Stimulated activated CD4-positive, alpha-beta T cell treated with anti-CD3 and anti-CD28 coated beads, Interleukin-12 subunit alpha, Interleukin-12 subunit beta, amount 100 ng/mL, for 4 hours (primary cell): ENCODE data around the gene ING5.

ENCODE experiments used
- DNase-seq: peaks from one replicate; pipeline ENCODE4 v3.0.0-alpha.2; 2020

ING5 gene

DNA sequence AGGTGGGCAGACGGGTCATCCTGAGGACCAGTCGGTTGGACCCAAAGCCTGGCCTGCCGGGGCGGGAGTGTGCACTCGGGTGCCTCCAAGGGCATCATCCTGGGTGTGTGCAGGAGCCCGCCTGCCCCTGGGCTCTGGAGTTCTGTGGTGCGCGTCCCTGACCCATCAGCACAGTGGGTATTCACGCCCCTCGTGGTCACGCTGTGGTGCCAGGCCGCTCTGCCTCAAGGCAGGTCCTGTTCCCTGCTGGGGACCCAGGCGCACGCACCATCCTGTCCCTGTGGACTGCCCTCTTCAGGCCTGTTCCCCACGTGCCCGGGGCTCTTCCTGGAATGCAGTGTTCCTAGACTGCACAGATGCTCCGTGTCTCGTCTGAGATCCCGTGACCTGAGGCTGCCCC lies 18.3 kb downstream of the ING5 start:
- no peak for DNase-seq

- DNase-seq, result no peak
Measured at GRCh38 chr2:241720560-241720959, 18.7 kb downstream of the ING5 start.

DNA sequence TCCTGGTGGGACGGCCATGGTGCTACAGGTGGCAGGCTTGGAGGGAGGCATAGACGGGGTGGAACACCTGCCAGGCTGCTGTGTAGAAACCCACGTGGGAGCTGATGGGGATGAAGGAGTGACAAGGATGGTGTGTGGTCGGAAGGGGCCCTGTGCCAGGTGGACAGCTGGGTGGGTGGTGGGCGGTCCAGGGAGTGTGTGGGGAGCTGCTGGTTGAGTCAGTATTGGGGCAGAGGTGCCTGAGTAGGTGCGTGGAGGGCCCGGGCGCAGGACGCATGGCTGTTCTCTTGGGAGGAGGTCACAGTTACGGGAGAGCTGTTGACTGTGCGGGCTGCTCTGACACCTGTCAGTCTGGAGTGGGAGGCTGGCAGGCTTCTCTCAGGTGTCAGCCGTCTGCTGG lies 20.0 kb downstream of the ING5 start:
- no peak for DNase-seq

DNA sequence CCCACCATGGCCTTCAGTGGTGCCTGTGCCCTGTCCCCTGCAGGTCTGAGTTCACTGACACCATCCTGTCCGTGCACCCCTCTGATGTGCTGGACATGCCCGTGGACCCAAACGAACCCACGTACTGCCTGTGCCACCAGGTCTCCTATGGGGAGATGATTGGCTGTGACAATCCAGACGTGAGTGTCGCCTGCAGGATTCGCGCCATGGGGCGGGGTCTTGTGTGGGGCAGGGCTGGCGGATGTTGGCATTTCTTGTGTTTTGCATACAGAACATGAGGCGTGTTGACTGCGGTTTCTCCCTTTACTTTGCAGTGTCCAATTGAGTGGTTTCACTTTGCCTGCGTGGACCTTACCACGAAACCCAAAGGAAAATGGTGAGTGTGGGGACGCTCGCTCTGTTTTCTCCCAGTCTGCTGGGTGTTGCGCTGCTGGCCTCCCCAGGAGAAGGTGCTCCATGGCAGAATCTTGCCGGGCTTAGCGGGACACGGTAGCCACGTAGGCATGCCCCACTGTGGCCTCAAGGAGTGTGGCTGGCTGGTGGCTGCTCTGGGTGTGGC lies 21.1 kb downstream of the ING5 start:
- no peak for DNase-seq

- peak; percentile 30 for DNase-seq
Measured at GRCh38 chr2:241724259-241724974, 22.6 kb downstream of the ING5 start.

DNA sequence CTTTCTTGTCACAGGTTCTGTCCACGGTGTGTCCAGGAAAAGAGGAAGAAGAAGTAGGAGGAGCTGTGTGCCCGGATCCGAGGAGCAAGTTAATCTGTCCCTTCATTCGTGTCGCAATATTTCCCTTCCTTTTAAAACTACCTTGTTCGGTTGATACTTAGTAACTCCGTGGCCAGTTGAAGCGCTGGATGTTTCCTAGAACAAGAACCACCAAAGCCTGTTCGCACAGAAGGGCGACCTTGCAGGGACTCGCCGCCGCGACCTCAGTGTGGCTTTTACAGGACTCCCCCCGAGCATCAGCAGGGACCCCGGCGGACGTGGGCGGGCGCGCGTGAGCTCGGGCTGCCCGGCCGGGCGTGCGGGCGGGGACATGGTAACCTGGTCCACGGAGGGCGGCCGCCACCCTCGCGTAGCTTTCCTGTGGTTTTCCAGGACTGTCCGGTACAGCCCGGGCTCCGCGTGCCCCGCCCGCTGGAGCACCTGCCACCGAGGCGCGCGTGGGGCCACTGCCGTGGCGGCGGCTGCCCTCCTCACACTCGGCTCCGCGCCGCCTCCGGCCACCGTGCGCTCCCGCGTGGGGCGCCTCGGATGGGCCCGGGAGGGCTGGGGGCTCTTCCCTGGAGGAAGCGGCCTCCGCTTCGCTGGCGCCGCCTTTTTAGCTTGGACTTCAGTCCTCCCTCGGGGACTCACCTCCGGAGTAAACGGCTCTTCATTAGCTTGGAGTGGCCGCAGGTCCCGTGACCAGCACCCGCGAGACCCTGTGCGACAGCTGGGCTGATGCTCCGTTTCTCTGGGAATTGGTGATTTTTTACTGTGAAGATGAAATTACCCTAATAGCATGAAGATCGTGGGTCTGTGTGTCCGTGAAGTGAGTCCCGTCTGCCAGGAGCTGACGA lies 23.4 kb downstream of the ING5 start:
- DNase-seq, result no peak

GRCh38 chr2:241726459-241726858 lies 24.6 kb downstream of the ING5 start:
- no peak for DNase-seq

DNA sequence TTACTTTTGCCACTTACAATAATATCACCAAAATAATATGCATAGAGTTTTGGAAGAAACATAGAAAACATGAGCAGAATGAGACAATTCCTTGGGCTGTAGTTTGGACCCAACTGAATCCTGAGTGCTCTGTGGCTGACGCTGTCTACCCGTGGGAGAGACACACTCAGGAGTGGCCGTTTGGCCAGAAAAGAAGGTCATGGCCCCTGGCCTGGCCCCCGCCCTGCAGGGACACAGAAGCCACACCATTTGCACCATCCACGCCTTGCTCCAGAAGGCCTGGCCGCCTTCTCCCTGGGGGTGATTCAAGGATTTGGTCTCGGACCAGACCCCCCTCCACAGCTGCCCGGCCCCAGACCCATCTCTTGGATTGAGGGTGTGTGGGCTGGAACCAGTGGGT lies 26.2 kb downstream of the ING5 start:
- DNase-seq, result no peak

- no peak for DNase-seq
Measured at GRCh38 chr2:241728627-241729026, 26.8 kb downstream of the ING5 start.

DNA sequence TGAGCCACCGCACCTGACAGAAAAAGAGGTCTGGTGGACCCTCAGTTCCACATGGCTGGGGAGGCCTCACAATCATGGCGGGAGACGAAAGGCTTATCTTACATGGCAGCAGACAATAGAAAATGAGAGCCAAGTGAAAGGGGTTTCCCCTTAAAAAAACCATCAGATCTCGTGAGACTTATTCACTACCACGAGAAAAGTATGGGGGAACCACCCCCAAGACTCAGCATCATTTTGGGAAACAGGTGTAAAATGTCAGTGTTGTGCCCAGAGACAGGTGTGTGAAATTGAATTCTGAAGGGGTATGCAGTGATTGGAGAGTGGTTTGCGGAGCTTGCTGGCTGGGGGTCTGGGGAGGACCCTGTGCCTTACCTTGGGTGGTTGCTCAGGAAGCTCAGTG lies 28.0 kb downstream of the ING5 start:
- DNase-seq, result no peak

- no peak for DNase-seq
Measured at GRCh38 chr2:241730671-241731293, 28.9 kb downstream of the ING5 start.

GRCh38 chr2:241732513-241733186 lies 30.8 kb downstream of the ING5 start:
- peak; percentile 52 for DNase-seq

DNA sequence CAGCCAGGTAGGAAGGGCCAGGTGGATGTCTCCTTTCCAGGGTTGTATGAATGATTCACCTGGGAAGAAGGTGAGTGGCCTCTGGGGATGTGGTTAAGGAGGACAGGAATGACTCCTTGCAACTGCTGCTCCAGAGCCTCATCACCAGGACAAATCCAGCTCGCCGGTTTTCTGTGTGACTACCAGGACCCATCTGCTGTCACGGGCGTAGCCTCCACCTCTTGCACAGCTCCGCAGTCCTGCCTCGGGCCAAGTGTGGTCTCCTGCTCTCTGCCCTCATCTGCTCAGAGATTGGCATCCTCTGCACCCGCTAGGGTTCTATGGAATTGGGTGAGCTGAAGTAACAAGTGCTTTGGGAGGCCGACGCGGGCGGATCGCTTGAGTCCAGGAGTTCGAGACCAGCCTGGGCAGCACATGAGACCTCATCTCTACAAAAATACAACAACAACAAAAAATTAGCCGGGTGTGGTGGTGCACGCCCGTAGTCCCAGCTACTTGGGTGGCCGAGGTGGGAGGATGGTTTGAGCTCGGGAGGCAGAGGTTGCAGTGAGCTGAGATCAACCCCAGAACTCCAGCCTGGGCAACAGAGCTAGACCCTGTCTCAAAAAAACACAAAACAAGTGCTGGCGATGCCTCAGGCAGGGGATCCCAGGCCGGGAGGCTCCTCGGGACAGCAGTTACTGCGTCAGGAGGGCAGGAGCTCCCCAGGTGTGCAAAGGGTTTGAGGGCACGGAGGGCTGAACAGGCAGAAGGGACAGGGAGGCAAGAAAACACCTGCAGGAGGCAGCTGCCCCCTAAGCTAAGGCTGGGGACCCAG lies 31.8 kb downstream of the ING5 start:
- DNase-seq, result no peak

GRCh38 chr2:241734208-241734466 lies 32.3 kb downstream of the ING5 start:
- no peak for DNase-seq

DNA sequence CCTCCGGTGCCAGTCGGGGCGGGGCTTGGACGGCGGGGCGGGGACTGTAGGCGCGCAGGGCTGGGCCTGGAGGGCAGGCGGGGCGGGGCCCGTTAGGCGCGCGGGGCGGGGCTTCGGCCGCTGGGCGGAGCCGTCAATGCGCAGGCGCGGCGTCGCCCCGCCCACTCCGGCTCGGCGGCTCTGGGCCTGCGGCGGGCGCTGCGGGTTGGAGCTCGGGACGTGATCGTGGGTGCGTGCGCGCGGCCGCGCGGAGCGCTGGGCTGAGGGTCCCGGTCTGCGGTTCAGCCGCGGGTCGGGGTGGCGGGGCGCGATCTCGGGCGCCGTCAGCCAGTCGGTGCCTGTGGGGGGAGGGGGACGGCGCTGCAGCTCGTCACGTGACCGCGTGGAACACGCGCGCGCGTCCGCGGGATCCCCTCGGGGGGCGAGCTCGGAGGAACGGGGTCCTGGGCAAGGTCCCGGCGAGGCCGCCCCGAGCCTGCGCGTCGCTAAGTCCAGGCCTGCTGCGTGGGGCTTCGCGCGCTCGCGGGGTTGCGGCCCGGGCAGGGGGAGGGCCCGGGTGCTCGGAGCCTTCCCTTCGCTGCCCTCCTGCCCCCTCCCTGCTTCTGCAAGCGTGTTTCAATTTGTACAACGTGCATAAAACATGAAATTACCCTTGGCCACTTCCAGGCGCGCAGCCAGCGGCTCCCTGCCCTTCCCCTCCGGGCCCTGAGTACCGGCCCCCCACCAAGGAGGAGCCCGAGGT lies 32.8 kb downstream of the ING5 start, which contains the start of gene D2HGDH:
D2HGDH (plus strand) TSS at position 164 of the 742 bp plus-strand sequence. CDS start 595 bp downstream, outside the sequence.
- peak; percentile 98 for DNase-seq

DNA sequence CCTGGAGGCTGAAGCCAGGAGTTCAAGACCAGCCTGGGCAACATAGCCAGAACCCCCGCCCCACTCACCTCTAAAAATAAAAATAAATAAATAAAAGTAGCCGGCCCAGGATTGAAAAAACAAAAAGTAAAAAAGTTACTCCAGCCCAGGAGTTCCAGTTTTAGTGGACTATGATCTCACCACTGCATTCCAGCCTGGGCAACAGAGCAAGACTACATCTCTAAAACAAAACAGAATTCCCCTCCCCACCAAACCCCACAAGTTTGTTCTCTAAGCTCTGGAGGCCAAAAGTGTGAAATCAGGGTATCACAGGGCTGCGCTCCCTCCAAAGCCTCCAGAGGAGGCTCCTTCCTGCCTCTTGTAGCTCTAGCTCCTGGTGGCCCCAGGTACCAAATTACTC lies 34.3 kb downstream of the ING5 start:
- no peak for DNase-seq

GRCh38 chr2:241738040-241738686 lies 36.3 kb downstream of the ING5 start:
- no peak for DNase-seq

DNA sequence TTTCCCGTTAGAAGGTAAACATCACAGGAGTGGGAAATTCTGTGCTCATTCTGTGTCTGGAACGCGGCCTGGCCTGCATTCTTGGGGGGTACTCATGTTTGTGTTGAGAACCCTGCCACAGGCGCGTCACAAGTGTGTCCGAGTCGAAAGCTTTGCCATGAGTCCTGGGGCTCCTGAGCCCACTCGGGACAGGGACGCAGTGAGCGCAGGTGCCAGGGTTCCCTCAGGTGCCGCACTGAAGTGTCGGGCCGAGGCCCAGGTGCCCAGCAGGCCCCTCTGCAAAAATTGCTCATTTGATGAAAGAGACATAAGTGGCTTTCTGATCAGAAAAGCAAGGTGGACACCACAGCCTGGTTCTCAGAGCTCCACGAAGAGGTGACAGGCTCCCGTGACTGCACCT lies 37.3 kb downstream of the ING5 start:
- DNase-seq, result no peak

DNA sequence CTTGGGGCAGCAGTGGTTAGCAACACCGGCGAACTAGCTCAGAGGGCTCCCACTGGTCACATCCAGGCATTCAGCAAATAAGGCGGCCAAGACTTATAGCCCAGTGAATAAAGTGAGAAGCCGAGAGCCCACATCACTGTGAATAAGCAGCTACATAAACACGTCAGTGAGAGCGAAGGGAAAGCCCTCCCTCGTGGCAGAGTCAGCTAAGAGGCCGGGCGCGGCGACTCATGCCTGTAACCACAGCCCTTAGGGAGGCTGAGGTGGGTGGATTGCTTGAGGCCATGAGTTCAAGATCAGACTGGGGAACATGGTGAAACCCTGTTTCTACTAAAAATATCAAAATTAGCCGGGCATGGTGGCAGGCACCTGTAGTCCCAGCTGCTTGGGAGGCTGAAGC lies 37.8 kb downstream of the ING5 start:
- peak; percentile 51 for DNase-seq

DNA sequence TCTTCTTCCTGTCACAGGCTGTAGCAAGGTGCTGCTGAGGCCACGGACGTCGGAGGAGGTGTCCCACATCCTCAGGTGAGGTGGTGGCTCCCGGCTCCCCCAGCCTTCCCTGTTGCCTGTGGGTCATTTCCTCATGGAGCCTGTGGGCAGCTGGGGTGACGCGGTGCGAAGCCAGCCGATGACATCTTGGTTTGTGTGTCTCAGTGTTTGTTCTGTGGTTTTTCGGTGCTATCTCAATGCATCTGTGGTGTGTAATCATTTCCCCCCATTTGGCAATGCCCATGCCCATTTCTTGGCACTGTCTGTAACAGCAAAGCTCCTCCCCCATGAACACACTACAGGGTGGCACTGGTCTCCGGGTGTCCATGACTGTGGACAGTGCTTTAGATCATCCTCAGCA lies 39.2 kb downstream of the ING5 start:
- no peak for DNase-seq
